ENCODE measurements around the gene PI4KB. TPM values are rescaled to one million over a fixed set of nuclear protein-coding genes. Genes with fewer than 3 reads are reported as not detected.
"Not testable (repeated sequence)": the region's sequence is repeated elsewhere in the genome, so short reads cannot be mapped to it uniquely, and the experiment has no call there.

PI4KB gene
- total RNA-seq, 4 donors from 2014 or later = 15.9 to 155 (median 44.1) TPM

DNA sequence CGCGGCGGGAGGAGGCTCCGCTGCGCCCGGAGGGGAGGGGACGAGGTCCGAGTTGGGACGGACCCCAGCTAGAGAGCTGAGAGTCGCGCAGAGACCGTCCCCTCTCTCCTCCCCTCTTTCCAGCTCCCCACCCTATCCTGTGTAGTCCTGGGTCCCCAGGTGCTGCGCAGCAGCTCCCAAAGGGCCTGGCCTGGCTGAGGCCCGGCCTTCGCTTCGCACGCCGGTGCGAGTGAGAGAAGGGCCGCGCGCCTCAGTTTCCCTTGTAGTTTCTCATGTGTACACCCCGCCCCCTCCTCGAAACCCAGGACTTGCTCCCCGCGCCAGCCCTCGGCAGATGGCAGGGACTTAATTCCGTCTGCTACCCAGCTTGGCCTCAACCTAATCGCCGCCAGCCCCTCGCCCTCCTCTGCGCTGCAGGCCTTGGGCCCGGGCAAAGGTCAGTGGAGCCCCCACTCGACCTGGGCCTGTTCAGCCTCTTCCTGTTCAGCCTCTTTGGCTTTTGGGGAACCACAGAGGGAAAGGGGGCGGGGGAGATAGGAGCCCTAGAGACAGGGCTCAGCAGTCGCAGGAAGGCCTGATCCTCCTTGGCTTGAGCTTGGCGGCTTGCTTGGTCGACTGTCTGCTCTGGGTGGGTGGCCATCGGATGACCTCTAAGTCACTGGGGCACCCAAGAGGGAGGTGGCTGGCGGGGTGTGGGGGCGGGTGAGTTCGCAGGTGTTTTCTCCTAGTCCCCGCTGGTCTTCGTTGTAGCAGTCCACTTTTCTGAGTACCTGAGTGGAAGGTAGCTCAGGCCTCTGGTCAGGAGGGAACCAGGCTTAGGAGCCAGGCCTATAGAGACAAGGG, 44.1 kb downstream of the PI4KB start:
- H3K4me3 ChIP-seq = peak overlapping the region; percentile 64 to 71
- no peaks in the 10 kb centered on the region for H3K36me3 ChIP-seq
- intact Hi-C loops (cut with DNase I; ENCODE audit: low total_unique reads) = no loop called here
- no peaks in the 10 kb centered on the region for H3K9me3 ChIP-seq
- no peak for TF ChIP-seq POLR2A (IDR thresholded peaks at IDR 0.05)
- TF ChIP-seq, protein P1, sequence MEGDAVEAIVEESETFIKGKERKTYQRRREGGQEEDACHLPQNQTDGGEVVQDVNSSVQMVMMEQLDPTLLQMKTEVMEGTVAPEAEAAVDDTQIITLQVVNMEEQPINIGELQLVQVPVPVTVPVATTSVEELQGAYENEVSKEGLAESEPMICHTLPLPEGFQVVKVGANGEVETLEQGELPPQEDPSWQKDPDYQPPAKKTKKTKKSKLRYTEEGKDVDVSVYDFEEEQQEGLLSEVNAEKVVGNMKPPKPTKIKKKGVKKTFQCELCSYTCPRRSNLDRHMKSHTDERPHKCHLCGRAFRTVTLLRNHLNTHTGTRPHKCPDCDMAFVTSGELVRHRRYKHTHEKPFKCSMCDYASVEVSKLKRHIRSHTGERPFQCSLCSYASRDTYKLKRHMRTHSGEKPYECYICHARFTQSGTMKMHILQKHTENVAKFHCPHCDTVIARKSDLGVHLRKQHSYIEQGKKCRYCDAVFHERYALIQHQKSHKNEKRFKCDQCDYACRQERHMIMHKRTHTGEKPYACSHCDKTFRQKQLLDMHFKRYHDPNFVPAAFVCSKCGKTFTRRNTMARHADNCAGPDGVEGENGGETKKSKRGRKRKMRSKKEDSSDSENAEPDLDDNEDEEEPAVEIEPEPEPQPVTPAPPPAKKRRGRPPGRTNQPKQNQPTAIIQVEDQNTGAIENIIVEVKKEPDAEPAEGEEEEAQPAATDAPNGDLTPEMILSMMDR (IDR thresholded peaks at IDR 0.05) = no peak
- peaks cover 0 to 15% of the 10 kb centered on the region in 2 donors for H3K4me1 ChIP-seq
- peak overlapping the region; percentile 97 to 100 for H3K27ac ChIP-seq
- no peaks in the 10 kb centered on the region for H3K27me3 ChIP-seq
- DNase-seq = peak; percentile 42 to 49

DNA sequence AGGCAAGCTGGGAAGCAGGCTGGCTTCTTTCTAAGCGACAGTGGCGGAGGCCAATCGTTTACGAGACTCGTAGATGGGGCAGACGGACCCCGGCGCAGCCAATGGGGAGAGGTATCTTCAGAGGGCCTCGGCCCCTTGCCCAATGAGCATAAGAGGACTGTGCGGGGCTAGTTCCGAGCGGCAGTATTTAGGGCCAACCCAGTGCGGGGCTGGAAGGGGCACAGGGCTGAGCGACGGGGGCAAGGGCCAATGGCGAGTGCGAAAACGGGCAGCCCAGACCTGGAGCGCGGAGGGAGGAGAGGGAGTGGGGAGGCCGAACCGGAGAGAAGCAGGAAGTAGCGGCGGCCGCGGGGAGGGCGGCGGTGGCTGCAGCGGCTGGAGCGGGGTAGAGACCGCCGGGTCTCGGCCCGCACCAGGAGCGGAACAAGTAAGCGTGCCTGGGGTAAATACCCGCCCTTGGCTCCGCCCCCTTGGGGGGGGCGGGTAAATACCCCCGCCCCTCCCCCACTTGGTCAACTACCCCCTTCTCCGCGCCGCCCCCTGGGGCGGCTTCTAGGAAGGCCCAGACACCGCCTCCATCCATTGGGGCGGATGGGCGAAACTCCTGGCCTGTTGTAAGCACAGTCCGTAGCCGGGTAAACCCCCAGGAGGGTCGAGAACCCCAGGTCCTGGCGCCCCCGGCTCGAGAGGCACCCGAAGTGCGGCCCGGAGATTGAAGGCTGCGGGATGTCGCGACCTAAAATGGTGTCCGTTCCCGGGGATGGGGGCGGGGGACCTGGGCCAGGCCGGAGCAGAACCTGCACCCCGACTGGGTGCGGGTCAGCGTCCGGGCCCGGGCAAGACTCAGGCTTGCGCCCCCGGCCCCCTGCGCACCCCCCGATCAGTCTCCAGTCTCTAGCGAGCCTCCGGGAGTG, 45.0 kb downstream of the PI4KB start, which contains the start of gene ZNF687:
TSS of gene ZNF687 (plus strand) at position 331 of the 914 bp plus-strand sequence. CDS start 3,993 bp downstream, outside the sequence.
- Histone ChIP-seq H3K4me3 (peak within 1 kb of the TSS; percentile 64 to 71), H3K27me3 (no peaks in the 10 kb centered on the region), H3K27ac (peak within 1 kb of the TSS; percentile 97 to 100), H3K9me3 (no peaks in the 10 kb centered on the region), H3K36me3 (no peaks in the 10 kb centered on the region), H3K4me1 (peaks cover 0 to 15% of the 10 kb centered on the region in 2 donors)
- intact Hi-C loops (cut with DNase I; ENCODE audit: low total_unique reads) = no loop called here
- DNase-seq = peak; percentile 100
- TF ChIP-seq, protein P1 (IDR thresholded peaks at IDR 0.05) = peak in 2 of 4 experiments; percentile 8 to 22
- TF ChIP-seq POLR2A (IDR thresholded peaks at IDR 0.05) = peak; percentile 43 to 72

GRCh38 chr1:151281225-151281968, 45.8 kb downstream of the PI4KB start:
- Histone ChIP-seq H3K4me1 (peaks cover 0 to 15% of the 10 kb centered on the region in 2 donors), H3K9me3 (no peaks in the 10 kb centered on the region), H3K4me3 (peak overlapping the region; percentile 64 to 71), H3K36me3 (no peaks in the 10 kb centered on the region), H3K27ac (peak overlapping the region; percentile 97 to 100), H3K27me3 (no peaks in the 10 kb centered on the region)
- peak; percentile 97 to 98 for DNase-seq
- intact Hi-C loops (cut with DNase I; ENCODE audit: low total_unique reads) = no loop called here
- TF ChIP-seq, protein P1 (IDR thresholded peaks at IDR 0.05) = peak; percentile 35 to 58 (median 48)
- peak; percentile 51 to 84 for TF ChIP-seq POLR2A (IDR thresholded peaks at IDR 0.05)

DNA sequence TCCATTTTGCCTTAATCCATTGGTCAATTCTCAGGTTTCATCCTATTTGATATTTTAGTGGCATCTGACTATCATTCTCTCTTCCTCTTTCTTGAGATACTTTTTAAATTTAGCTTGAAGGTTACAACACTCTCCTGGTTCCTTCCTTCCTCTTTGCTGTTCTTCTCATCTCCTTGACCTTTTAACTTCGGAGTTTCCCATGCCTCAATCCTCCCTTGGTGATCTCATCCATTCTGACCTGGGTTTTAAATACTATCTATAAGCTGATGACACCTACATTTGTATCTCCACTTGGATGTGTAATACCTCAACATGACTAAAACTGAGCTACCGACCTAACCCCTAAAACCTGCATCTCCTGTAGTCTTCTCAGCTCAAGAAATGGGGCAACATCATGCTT, 50.0 kb downstream of the PI4KB start:
- intact Hi-C loops (cut with DNase I; ENCODE audit: low total_unique reads) = no loop called here

DNA sequence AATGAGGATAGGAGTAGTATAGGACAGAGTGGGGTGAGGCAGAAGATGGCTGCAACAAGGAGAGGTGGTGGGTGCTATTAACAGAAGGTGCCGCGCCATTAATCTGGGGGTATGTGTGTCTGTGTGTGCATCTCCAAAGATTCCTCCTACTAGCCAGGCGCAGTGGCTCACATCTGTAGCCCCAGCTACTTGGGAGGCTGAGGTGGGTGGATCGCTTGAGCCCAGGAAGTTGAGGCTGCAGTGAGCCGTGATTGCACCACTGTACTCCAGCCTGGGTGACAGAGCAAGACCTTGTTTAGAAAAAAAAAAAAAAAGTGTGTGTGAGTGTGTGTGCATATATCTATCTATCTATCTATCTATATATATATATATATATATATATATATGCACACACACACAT, 51.9 kb downstream of the PI4KB start:
- H3K4me1 ChIP-seq; intact Hi-C loops (cut with DNase I; ENCODE audit: low total_unique reads); H3K9me3 ChIP-seq; H3K27me3 ChIP-seq; H3K27ac ChIP-seq; DNase-seq; H3K4me3 ChIP-seq; H3K36me3 ChIP-seq: not testable (repeated sequence)

More for the DNA sequence above, 50.0 kb downstream of the PI4KB start:
- TF ChIP-seq, protein P1 (IDR thresholded peaks at IDR 0.05) = no peak
- no peak for TF ChIP-seq POLR2A (IDR thresholded peaks at IDR 0.05)
- no peak overlapping the region for H3K4me3 ChIP-seq
- no peak overlapping the region for H3K27ac ChIP-seq
- H3K36me3 ChIP-seq = no peaks in the 10 kb centered on the region
- no peak for DNase-seq
- no peaks in the 10 kb centered on the region for H3K27me3 ChIP-seq
- no peaks in the 10 kb centered on the region for H3K9me3 ChIP-seq
- peaks cover 0 to 4% of the 10 kb centered on the region in 2 donors for H3K4me1 ChIP-seq
